Psoas muscle (tissue), 8 donors: Measurements from ENCODE around the gene WNT7B. TPM values are rescaled to one million over a fixed set of nuclear protein-coding genes. Genes with fewer than 3 reads are reported as not detected.

Source experiments
- ATAC-seq, 4 donors: fragments of 200-7000 bp; cut with Tn5 transposase; one replicate each; pipeline ENCODE4 v1.9.1; 2020; ENCODE audit warnings: moderate library complexity in 3 of 4, mild to moderate bottlenecking in 2 of 4
- DNase-seq, 2 donors: peaks; one replicate each; pipeline ENCODE4 v3.0.0-alpha.2; 2020
- H3K27ac ChIP-seq: fragments of 200-600 bp; one replicate; pipeline ENCODE4 v1.8.0; 2022
- H3K27me3 ChIP-seq, 3 donors: fragments of 200-600 bp in 1 of 3; one replicate each; pipeline versions ENCODE4 v1.6.1 to v1.8.0; 2013 to 2022; ENCODE audit warnings: low read length in 2 of 3, mild to moderate bottlenecking in 2 of 3, moderate library complexity in 1 of 3; ENCODE audit not compliant: insufficient read depth in 3 of 3
- H3K36me3 ChIP-seq, 2 donors: fragments of 200-600 bp in 1 of 2; one replicate each; pipeline versions ENCODE4 v1.6.1 to v1.8.0; 2013 to 2022; ENCODE audit warnings: low read depth in 1 of 2, mild to moderate bottlenecking in 1 of 2, moderate library complexity in 1 of 2; ENCODE audit not compliant: insufficient read depth in 1 of 2
- H3K4me1 ChIP-seq: fragments of 200-600 bp; one replicate; pipeline ENCODE4 v1.8.0; 2022
- H3K4me3 ChIP-seq: fragments of 200-600 bp; one replicate; pipeline ENCODE4 v1.8.0; 2022; ENCODE audit warnings: mild to moderate bottlenecking
- H3K9me3 ChIP-seq: fragments of 200-600 bp; one replicate; pipeline ENCODE4 v1.8.0; 2022
- CTCF ChIP-seq: fragments of 200-600 bp; IDR thresholded peaks from one replicate; pipeline ENCODE4 v1.8.0; 2022; ENCODE audit warnings: antibody characterized with exemption
- WGBS, 3 donors: extraction: QIAGEN DNeasy Blood & Tissue Kit; methylation state at CpG; one replicate each; pipeline versions ENCODE4 v1.1.6 to v1.1.7; 2013; 5-methylcytosine and 5-hydroxymethylcytosine counted together
- intact Hi-C, 2 donors: fragments of 100-400 bp; cut with DNase I; formaldehyde crosslinking; loops; one replicate each; pipeline versions ENCODE4 v1.11.0 to v1.14.2; 2022
- polyA plus RNA-seq, 3 donors: library from polyadenylated mRNA; stranded (reverse); fragments of 200-250 nt; gene quantifications; one replicate each; pipeline ENCODE4 v1.2.3, GENCODE V29; 2013
- total RNA-seq, 4 donors: library from RNA; stranded (reverse); fragmentation: NEBNext Ultra II Directional in 2 of 4; extraction: Animal tissue kit (Norgen Biotek cat#: 25700) in 2 of 4; gene quantifications; one replicate each; pipeline versions ENCODE4 v1.2.1 to v1.2.4, GENCODE V29; 2021 to 2023
- donor health status: healthy with polysubstance abuse.
- donor health status: DM: no; HTN: no; CAD: no; lungs with moderate emphysema.
- donor health status: Bipolar disorder and iron deficiency.
- donor health status: healthy.
- donor health status: DM: yes; HTN: yes; CAD: no.
- donor health status: DM: no; HTN: no; CAD: no.
- donor health status: DM: no; HTN: no; CAD: no.
- donor health status: DM: yes; HTN: yes; CAD: no.

Gene WNT7B
- total and polyA plus RNA-seq, 7 donors = 0.05 TPM; not detected in 6

GRCh38 chr22:45942787-45943493 lies 34.0 kb downstream of the WNT7B start:
- Histone ChIP-seq H3K27ac (no peak overlapping the region), H3K27me3 (peaks cover 0 to 7% (median 0%) of the 10 kb centered on the region in 3 donors), H3K36me3 (no peaks in the 10 kb centered on the region), H3K4me3 (no peak overlapping the region), H3K4me1 (no peaks in the 10 kb centered on the region), H3K9me3 (no peaks in the 10 kb centered on the region)
- WGBS, 3 donors = 88 to 91% (median 89%) methylated on average over 32 of the region's 32 CpGs
- no peak for TF ChIP-seq CTCF
- no peak for ATAC-seq
- no peak for DNase-seq
- intact Hi-C loops = no loop called here

DNA sequence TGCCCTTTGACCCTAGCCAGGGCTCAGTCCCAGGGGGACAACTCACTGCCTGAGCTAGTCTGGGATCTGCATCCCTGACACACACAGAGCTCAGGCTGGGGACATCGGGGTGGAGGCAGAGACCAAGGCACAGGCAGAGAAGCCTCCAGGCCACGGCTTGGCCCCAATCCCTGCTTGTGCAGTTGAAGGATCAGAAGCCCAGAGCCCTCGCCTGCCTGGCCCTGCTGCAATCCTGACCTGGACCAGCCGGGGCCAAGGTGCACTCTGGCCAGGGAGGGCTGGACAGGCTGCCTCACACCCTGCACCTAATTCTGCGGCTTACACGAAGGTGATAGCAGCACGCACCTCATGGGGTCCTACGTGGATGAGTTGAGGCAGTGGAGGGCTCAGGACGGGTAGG lies 34.6 kb downstream of the WNT7B start:
- 82 to 86% (median 84%) methylated on average over 9 of the region's 9 CpGs for WGBS, 3 donors
- intact Hi-C loops = no loop called here
- Histone ChIP-seq H3K27ac (no peak overlapping the region), H3K27me3 (peaks cover 0 to 4% (median 0%) of the 10 kb centered on the region in 3 donors), H3K4me1 (no peaks in the 10 kb centered on the region), H3K9me3 (no peaks in the 10 kb centered on the region), H3K4me3 (no peak overlapping the region), H3K36me3 (no peaks in the 10 kb centered on the region)
- no peak for TF ChIP-seq CTCF
- no peak for DNase-seq
- no peak for ATAC-seq

DNA sequence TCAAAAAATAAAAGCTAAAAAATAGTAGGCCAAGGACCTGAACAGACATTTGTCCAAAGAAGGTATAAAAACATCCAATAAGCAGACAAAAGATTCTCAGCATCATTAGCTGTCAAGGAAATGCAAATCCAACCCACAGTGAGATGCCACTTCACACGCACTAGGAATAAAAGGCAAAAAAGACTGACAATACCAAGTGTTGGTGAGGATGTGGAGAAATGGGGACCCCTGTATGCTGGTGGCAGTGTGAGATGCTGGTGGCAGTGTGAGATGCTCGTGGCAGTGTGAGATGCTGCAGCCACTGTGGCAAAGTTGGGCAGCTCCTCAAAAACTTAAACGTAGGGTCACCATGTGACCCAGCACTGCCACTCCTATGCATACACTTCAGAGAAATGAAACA lies 38.0 kb downstream of the WNT7B start:
- no peaks in the 10 kb centered on the region for H3K9me3 ChIP-seq
- H3K4me1 ChIP-seq = no peaks in the 10 kb centered on the region
- DNase-seq (no peak), ATAC-seq (no peak)
- WGBS, 3 donors = 83 to 94% (median 87%) methylated on average over 3 of the region's 3 CpGs
- TF ChIP-seq CTCF = no peak
- intact Hi-C loops = no loop called here
- no peaks in the 10 kb centered on the region for H3K36me3 ChIP-seq
- H3K27me3 ChIP-seq = peaks cover 0 to 23% (median 7%) of the 10 kb centered on the region in 3 donors
- H3K27ac ChIP-seq = no peak overlapping the region
- no peak overlapping the region for H3K4me3 ChIP-seq

GRCh38 chr22:45937960-45938359 lies 39.0 kb downstream of the WNT7B start:
- ATAC-seq = no peak
- intact Hi-C loops = no loop called here
- 94 to 97% (median 94%) methylated on average over 8 of the region's 8 CpGs for WGBS, 3 donors

More at GRCh38 chr22:45937960-45938359, 39.0 kb downstream of the WNT7B start:
- TF ChIP-seq CTCF = no peak
- Histone ChIP-seq H3K27me3 (peaks cover 0 to 32% (median 10%) of the 10 kb centered on the region in 3 donors), H3K4me1 (no peaks in the 10 kb centered on the region), H3K27ac (no peak overlapping the region), H3K9me3 (no peaks in the 10 kb centered on the region), H3K36me3 (no peaks in the 10 kb centered on the region), H3K4me3 (no peak overlapping the region)
- DNase-seq = no peak
